PFSK-1 (cell line): ENCODE measurements around the gene RFPL2.

Source experiments
- FOXP2 ChIP-seq: optimal IDR thresholded peaks from 2 replicates; pipeline ENCODE3; 2011; ENCODE audit warnings: borderline replicate concordance, control low read depth, inconsistent platforms; ENCODE audit not compliant: insufficient read depth; ENCODE audit errors: extremely low read length, extremely low read depth
- POLR2AphosphoS5 ChIP-seq: IDR thresholded peaks from 2 replicates; pipeline ENCODE4 v1.6.1; 2012; ENCODE audit warnings: low read depth, mild to moderate bottlenecking, control low read depth, low read length, moderate library complexity
- REST ChIP-seq, 2 experiments: IDR thresholded peaks; 2 replicates each; pipeline versions ENCODE4 v1.6.1 to v1.8.0; 2011 to 2012; ENCODE audit warnings: low read depth in 2 of 2, low read length in 2 of 2, control low read depth in 1 of 2, inconsistent platforms in 1 of 2, mild to moderate bottlenecking in 1 of 2, moderate library complexity in 1 of 2; ENCODE audit not compliant: insufficient read depth in 1 of 2
- TAF1 ChIP-seq: IDR thresholded peaks from 2 replicates; pipeline ENCODE4 v1.6.1; 2012; ENCODE audit warnings: low read length, control low read depth, borderline replicate concordance; ENCODE audit not compliant: insufficient read depth

- no peak for TF ChIP-seq POLR2AphosphoS5
- no peak for TF ChIP-seq REST (IDR thresholded peaks at IDR 0.05; ENCODE audit: insufficient read depth in 1 of 2, low read depth in 2 of 2, low read length in 2 of 2)
- no peak for TF ChIP-seq TAF1
- TF ChIP-seq FOXP2, result no peak
These were observed 5.5 kb downstream of the RFPL2 start for GRCh38 chr22:32199341-32199740.
